IPS DF 19.7 (cell line): Measurements from ENCODE around the gene ESAM.
"Not testable (repeated sequence)": the region's sequence is repeated elsewhere in the genome, so short reads cannot be mapped to it uniquely, and the experiment has no call there.

Experiments used
- DNase-seq: peaks from one replicate; pipeline ENCODE4 v3.0.0-alpha.2; 2013; ENCODE audit warnings: low read depth, low spot score

ESAM gene

DNA sequence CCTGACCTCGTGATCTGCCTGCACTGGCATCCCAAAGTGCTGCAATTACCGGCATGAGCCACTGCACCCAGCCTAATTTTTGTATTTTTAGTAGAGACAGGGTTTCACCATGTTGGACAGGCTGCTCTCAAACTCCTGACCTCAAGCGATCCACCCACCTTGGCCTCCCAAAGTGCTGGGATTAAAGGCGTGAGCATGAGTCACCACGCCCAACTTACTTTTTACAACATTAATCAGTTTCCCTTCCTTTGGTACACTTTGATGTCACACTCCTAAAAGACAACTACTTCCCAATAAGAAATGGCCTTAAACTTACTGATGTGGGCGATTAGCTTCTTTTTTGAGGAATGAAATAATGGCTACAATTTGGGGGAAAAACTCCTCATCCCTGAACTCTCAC lies 8.9 kb upstream of the ESAM start:
- DNase-seq = not testable (repeated sequence)

DNA sequence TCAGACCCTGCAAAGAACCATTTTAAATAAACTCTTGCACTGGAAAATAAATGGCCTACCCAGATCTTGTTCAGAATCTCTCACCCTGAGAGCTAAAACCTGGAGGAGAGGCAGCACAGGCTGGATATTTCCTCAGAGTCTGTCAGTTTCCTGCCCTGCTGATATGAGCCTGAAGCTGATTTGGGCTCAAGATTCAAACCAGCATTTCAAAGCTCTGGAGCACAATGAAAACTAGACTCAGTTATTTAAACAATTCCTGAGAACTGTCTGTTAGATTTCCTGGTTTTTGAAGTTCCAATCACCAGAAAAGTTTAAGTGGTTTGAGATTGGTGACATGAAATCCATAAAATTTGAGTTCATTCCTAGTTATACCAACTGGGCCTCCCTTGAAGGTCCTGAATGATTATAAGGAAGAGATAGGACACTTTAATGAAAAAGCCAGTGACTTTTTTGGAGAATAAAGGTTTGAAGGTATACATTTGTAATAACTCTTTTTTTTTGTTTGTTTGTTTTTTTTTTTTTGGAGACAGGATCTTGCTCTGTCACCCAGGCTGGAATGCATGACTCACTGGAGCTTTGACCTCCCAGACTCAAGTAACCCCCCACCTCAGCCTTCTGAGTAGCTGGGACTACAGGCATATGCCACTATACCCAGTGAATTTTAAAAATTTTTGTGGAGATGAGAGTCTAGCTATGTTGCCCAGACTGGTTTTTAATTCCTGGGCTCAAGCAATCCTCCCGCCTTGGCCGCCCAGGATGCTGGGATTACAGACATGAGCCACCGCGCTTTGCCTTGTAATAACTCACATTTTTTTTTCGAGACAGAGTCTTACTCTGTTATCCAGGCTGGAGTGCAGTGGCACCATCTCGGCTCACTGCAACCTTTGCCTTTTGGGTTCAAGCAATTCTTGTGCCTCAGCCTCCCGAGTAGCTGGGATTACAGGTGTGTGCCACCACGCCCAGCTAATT lies 8.0 kb upstream of the ESAM start:
- no peak for DNase-seq

DNA sequence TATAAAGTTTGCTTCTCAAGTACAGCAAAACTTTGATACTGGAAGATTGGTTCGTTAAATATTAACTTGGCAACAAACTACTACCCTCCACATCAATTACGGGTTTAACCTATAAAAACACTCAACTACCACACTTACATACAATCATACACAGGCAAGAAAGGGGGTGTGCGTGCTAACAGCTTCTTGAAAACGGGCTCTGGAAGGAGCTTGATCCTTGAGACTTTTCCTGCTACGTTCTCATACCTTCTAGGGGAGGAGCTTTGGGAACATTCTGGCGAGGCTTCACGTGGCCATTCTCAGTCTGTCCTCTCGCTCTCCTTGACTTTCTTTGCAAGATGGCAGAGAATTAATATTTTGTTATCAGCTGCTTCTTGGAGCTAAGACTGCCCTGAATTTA lies 6.8 kb upstream of the ESAM start:
- DNase-seq = no peak

DNA sequence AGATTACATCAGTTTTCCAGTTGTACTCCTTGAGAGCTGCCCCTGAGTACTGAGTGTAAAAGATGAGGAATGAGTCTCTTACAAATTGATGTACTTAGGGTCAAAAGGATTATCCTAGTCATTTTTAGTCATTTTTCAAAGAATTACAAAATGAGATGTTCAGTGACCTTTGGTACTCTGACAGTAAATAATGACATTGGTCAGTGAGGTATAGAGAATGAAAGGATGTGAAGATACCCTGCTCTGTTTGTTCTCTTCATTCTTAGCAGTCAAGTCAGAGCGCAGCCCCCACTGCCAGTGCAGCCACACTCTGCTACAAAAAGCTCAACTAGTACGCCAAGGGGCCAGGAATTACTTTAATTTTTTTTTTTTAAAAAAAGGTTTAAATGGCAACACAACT lies 4.1 kb upstream of the ESAM start:
- DNase-seq = no peak

DNA sequence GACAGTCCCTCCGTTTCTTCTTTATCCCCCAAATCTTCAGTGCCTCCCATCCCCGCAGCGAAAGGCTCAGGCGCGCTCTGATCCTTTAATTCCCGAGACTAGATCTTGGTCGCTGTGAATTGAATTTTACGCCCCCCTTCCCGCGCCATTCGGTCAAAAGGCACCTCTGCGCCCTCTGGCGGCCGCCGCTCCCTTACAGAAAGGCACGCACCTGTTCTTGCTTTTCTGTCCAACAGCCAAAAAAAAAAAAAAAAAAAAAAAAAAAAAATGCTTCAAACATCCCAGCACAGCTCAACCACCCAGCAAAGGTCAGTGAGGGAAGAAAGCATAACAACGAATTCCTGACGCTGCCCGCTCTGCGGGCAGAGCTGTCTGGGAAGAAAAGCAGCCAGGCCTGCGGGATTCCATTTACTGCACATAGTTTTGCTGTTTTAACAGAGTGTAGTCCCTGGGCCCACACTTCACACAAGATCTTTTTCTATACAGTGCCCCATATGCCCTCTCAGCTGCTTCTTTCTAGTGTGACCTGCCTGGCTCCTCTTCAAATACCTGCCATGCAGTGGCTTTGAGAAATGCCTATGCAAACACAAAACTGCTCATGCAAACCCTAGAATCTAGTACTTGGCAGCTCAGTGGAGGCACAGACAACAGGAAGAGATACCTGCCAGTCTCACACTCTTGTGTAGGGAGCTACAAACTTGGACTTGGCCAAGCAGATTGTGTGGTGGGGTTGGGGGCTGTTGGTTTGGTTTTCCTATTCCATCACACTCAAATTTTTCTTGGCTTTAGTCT lies 1.3 kb upstream of the ESAM start:
- DNase-seq = no peak

DNA sequence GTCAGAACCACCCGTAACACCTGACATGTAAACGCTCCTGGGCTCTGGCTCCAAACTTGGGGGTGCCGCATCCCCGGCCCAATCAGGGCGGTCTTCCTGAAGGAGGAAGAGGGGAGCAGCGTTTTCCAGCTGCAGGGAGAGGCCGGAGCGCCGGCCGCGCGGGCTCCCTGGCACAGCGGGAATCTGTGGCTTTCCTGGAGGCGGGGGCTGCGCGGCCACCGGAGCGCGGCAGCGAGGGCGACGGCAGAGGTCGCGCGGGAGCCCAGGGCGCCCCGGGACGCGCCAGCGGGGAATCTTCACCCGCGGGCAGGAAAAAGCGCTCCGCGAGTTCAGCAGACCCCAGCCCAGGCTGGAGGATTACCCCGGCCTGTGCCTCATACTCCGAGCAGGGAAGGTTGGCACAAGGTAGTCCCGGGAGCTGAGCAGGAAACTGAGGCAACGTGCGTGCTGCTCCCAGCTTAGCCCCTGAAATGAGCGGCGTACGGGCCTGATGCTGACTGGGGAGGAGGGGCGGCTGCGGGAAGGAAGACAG lies 600 bp upstream of the ESAM start:
- no peak for DNase-seq

DNA sequence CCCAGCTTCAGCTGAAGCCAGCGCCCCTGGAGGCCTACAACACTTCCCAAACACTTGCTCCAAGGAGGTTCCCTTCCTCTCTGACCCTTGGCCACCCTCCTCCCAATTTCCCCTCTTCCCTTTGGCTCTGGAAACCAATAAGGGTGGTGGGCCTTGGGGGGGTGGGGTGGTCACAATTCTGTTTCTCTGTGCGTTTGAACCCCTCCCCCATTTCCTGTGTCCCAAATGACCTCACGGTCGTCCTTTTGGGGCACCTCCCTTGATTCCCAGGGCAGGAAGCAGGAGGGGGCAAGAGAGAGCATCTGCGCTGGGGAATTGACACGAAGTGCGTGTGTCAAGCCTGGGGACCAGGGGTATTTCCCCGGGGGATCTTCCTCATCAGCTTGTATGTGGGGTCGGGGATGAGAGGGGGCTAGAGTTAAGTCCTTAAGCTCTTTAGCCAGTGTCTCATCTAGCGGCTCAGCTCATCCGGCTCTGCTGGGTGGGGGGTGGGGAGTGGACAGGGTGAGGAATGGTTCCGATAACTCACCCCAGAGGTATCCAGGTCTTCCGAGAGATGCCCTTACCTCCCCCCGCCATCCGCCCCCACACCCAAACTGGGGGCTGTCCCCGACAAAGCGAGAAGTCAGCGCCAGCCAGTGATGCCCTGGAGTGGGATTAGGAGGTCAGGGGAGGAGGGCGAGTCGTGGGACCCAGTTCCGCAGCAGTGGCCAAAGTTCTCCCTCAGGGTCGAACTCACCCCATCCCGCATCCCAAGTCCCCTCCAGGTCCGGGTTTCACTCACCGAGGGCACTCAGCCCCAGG lies 587 bp downstream of the ESAM start:
- DNase-seq = no peak

DNA sequence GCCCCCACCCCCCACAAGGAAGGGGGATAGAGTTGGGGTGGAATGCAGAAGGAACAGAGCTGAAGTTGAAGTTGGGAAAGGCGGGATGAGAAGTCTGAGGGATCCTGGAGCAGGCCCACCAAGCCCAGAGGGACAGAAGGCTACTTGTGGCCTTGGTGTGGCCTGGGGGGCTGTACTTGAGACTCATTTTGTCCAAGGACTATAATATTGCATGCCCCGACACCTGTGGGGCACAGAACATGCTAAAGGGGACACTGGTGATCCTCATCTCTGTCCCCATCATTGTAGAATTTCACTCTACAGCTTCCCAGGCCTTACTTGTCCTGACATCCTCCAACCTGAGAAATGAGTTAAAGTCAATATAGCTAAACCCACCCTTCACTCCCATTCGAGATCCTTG lies 1.3 kb downstream of the ESAM start:
- no peak for DNase-seq

DNA sequence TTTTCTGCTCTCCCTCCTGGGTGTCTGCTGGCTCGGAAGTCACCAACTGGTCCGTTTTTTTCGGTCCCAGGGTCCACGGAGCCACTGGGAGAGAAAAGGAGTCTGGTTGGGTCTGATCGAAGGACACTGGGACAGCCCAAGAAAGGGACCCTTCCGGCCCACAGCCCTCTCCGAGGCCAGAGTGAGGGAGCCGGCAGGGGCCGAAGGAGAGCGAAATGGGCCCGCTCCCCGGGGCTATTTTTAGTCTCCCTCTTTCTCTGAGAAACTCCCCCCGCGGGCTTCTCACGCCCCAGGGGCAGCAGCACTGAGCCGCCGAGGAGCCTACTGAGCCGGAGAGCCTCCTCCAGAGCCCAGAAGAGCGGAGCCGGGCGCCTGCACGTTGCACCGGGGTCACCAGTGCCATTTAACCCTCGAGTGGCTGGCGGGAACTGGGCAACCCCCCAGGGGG lies 1.9 kb downstream of the ESAM start:
- DNase-seq = no peak

DNA sequence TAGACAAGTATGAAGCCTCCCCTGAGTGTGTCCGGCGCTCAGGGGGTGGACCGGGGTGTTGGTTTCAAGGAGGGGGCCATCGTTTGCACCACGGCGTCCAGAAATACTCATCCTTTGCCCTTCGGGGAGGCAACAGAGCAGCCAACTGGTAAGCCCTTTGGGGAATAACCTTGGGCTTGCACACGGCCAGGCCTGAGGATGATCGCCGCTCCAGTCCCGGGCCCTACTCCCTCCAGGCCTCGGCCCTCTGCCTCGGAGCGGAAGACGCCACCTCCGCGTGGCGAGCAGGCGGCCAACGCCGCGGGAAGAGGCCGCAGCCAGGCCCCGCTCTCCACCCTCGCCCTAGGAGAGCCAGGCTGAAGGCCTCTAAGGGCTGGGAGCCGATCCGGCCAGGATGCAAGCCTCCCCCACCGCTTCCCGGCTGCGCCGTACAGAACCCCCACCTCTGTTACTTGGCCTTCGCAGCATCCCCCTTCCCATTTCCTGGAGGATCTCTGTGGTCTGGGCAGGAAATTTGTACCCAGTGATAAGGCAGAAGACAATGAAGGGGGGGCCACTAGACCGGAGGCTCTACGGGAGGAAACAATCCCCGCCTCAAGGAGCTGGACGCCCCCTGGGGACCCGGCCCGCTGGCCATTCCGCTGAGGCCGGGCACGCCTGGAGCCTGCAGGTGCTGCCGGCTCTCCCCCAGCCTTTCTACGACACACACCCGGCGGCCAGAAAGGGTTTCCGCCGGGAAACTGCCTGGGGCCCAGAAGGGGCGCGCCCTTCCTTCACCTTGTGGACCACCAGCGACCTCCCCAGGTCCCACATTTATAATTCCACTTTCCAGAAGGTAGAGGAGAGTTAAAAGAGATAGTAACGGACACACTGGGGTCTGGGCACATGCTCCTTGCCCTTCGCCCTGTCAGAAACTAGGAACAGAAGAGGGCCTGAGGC lies 2.6 kb downstream of the ESAM start:
- DNase-seq = no peak

DNA sequence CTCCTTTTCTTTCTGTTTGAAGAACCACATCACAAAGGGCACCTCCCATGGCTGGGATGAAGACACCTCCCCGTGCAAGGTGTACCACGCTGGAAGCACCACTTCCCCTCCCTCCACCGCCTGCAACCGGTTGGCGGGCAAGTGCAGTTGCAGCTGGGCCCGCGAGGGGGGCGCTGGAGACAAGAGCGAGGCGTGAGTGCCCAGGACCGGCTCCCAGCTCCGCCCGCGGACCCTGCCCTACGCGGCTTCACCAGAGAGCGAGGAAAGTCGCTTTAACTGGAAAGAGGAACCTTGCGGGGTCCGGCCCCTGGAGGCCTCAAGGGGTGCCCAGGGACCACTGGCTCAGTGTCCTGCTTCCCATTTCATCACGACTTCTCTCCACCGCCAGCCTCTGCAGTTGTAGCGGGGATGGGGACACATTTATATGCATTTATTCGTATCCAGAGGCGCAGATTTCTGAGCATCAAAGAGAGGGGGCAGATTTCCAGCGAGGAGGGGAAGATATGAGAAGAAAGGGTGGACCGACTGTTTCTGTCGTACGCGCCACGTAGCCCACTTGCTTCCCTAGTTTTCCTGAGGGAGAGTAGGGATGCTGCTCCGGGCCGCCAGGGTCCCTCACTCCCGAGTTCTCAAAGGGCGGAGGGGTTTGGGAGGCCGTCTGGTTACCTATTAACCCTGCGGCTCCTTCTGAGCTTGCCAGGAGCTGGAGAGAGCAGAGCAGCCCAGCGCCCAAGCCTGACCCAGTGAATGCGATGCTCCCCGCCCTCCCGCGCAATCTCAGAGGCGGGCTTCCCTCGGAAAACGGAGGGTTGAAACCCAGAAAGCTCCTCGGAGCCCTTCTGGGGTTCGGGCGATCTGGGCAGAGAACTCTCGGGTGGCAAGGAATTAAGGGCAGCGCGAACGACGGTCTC lies 3.5 kb downstream of the ESAM start:
- peak; percentile 83 for DNase-seq

DNA sequence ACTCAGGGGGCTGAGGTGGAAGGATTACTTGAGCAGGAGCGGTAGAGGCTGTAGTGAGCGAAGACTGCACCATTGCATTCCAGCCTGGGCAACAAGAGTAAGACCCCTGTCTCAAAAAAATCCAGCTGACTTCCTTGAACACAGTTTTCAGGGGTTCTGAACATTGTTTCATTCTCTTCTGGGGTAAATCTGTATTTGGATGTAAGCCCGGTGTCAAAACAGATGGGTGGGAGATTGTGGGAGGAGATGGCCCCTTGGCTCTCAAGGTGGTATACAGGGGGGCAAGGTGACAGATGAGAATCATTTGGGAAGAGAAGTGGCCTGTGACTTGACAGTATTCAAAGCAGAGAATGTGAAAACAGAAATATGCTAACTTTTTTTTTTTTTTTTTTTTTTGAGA lies 4.8 kb downstream of the ESAM start:
- no peak for DNase-seq

DNA sequence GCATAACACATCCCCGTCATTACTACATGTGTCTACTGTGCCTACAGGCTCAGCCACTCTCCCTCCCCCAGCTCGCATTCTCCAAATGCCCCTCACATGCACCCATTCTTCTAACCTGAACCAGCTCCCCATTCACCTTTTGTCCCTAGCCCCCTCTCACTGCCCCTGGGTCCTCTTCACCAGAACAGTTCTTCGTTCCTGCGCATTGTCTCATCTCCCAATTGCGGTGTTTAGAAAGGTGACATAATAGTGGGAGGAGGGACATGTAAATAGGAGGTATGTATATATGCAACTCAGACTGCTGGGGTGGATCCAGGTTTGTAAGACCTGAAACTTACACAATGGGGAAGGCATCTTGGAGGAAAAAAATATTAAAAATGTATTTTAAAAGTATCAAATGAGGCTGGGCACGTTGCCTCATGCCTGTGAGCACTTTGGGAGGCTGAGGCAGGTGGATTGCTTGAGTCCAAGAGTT lies 5.3 kb downstream of the ESAM start:
- DNase-seq = no peak

DNA sequence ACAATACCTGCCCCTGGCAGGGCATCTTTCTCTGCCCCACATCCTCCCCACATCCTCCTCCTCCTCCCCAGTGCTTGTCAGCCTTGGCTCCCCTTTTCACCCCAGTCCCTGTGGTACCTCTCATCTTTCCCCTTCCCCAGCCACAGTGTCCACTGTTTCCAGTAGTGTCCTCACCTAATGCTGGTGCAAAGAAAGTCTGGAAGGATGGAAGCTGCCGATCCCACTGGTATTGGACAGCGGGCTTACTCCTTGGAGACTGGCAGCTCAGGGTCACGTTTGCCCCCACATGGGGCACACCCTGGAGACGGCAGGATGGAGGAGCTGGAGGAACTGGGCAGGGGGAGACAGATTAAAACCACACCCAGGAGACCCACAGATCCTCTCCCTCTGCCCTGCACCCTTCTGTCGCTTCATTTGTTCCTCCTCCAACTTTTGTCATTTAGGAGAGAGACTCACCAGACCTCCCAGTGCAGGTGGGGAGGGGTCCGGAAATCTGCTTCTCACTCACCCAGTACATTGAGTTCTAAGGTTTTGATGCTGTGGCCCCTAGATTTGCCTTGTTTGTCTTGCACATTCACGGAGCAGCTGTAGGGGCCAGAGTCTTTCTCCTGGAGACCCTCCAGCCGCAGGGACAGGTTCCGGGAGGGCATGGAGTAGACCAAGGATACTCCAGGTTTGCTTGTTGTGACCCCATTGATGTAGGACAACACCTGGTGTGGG lies 5.9 kb downstream of the ESAM start:
- no peak for DNase-seq

DNA sequence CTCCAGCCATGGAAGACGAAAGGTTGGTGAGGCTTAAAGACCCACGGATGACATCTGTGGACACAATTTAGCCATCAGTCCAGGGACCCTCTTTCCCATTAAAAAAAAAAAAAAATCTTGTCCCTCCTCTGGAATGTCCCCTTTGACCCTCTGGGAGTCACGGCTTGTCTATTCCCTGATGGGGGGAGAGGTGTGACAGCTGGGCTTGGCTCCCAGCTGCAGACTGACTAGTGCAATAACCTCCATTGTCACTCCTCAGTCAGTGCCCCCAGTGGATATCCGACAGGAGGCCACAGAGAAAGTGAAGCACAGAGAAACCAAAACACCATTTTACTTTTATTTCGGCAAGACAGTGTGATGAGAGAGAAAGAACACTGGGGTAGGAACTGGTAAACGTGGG lies 7.4 kb downstream of the ESAM start:
- no peak for DNase-seq

DNA sequence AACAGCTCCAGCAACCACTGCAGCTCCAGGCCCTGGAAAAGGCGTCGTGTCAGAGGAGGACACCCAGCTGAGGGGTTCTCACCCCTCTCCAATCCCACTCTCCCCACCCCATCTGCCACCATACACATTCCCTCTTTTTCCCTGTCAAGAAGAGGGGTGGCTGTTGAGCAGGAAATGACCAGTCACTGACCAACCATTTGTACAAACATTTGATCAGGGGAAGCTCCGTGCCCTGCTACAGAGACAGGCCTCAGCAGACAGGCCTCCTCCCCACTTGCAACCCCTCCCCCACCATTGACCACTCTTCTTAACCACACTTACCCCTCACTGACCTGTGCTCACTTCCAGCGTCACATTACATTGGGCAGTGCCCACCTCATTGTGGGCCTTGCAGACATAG lies 7.8 kb downstream of the ESAM start:
- DNase-seq = no peak

DNA sequence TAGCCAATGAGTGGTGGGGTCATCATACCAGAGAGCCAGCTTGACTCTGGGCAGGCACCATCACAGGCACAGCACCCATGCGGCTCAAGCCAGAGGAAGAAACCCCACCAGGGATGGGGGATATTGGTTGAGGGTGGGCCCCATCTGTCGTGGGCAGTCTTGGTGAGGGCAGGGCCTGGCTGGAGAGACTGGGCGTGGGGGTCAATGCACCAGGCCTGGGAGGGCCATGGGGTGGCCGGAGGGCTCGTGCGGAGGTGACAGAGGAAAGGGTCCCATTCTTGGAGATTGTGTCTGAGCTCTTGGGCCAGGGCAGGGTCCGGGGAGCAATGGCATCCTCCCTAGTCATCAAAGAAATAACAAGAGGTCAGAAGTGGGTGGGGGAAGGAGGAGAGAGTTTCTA lies 8.5 kb downstream of the ESAM start:
- no peak for DNase-seq

DNA sequence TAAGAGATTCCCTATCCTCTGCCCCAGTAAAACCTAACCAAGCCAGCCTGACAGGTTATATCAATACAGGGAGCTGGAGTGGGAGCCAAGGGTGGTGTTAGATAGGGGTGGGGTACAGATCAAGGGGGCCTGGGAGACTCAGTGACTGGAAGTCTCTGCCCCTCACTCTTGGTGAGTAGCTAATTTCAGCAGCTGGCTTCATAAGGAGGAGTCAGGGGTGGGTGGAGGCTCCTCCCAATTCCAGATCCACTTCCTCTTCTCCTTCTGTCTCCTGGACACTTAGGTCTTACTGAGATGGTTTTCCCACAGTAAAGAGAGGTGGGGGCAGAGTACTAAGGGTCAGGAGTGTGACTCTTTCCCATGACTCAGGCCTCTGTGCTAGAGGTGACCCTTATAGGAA lies 8.9 kb downstream of the ESAM start:
- no peak for DNase-seq
